RKO (cell line): Measurements from ENCODE around the gene NELFCD.
"Not testable (repeated sequence)": the region's sequence is repeated elsewhere in the genome, so short reads cannot be mapped to it uniquely, and the experiment has no call there.

Experiments
- DNase-seq: peaks from one replicate; pipeline ENCODE4 v3.0.0-alpha.2; 2016; ENCODE audit warnings: low spot score

Gene NELFCD

DNA sequence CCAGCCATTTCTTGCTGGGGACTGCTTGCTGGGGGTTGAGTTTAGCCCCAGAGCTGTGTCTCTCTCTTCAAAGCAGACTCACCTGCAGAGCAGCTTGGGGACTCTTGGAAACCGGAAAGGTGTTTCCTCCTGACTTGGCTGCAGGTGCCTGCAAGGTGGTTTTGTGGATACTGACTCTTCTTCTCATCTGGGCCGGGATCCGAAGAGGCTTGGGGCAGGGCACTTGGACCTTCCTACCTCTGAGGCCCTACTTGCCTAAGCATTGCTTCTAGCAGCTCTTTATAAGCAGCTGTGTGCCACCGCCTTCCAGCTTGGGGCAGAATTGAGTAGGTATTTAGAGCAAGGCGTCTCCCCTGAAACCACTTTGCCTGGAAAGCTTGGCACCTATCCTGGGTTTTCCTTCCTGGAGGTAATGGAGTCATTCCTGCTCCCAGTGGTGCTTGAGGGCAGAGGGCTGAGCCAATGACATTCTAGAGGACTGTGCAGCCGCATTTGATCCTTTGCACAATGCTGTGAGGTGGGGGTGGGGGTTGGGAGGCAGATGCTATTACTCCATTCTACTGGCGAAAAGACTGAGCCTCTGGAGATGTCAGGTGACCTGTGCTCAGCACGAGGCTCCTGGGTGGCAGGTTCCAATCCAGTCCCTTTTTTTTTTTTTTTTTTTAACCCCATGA lies 29.4 kb downstream of the NELFCD start:
- no peak for DNase-seq

DNA sequence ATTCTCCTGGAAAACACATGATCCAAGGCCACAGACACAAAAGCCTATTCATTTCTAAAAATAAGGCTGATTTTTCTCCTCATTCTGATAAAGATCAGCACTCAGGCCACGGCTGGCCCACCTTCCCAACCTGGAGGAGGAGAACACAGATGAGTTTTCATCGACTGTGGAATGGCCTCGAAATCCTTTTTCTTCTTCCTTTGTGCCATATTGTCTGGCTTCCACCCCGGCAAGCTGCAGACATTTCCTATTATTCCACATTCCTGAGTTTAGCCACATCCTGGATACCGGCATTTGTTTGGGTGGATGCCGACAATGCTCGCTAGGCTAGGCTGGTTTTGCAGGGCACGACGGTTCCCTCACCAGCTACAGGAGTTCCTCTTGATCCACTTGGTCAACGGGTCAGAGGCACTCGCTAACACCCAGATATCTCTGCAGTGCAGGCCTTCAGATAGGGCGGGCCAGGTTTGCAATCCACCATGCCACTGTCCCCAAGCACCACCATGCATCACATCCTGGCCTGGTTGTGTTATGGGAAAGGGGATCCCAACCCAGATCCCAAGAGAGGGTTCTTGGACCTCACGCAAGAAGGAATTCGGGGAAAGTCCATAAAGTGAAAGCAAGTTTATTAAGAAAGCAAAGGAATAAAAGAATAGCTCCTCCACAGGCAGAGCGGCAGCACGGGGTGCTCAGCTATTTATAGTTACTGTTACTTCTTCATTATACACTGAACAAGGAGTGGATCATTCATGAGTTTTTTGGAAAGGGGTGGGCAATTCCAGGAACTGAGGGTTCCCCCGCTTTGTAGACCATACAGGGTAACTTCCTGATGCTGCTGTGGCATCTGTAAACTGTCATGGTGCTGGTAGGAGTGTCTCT lies 30.2 kb downstream of the NELFCD start:
- no peak for DNase-seq

DNA sequence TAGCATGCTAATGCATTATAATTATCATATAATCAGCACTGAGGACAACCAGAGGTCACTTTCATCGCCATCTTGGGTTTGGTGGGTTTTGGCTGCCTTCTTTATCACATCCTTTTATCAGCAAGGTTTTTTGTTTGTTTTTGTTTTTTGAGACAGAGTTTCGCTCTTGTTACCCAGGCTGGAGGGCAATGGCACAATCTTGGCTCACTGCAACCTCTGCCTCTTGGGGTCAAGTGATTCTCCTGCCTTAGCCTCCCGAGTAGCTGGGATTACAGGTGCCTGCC lies 30.8 kb downstream of the NELFCD start:
- not testable (repeated sequence) for DNase-seq

DNA sequence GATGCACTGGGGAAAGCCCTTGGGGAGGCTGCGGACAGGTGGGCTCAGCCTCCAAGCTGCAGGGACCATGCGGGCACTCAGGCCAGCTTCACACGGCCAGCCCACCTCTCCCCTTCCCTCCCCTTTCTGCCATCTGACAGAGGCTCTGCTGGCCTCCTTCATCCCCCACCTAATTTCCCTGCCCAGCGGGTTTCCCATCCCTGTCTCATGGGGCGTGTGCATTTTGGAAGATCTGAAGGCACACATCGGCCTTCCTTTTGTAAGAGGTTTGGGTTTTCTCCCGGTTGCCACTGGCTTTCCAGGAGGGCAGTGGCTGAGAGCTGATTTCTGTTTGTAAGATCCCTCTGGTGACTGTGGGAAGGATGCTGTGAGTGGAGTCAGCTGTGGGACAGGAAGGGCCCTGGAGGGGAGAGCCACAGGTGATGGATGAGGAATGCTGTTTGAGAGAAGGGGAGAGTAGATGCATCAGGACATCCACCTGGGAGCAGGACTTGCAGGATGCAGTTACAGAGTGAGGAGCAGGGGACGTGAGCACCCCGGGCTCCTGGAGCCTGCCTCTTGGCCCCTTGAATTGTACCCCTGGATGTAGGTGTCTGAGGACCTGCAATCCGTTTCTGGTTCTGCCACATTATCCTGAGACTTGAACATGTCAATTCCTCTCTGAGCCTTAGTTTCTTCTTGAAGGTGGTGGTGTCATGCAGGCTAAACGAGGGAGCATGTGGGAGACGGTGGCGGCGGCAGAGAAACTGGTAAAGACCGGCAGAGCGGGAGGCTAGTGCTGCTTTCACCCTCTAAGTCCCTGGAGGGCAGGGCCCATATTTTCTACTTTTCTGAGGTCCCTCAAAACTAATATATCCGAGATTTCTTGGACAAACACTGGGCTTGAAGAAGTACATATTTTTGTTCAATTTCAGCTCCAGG lies 32.2 kb downstream of the NELFCD start:
- no peak for DNase-seq

DNA sequence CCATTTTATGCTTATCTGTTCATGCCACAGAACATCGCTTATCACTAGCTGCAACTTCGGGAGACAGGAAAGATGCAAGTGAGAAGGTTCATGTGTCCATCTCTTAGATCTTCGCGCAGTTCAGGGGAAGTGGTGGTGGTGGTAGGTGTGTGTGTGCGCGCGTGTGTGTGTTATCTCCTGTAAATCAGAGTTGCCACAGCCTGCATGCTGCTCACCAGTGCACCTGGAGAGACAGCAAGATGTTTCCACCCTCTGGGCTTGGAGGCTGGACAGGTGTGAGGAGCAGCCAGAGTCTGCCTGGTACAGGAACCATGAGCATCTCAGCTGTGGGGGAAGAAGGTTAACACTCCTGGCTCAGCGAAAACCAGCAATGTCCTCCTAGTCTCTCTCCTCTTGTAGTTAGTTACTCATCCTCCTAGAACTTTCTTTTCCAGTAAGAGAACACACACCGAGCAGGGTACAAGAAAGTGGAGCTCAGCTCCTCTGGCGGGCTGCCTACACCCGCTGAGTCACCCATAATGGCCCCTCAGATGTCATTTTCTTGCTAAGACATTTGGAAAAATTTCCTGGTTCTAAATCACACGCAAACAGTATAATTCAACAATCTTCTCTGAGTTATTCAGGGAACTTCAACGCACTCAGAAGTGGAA lies 33.0 kb downstream of the NELFCD start:
- DNase-seq: no peak

DNA sequence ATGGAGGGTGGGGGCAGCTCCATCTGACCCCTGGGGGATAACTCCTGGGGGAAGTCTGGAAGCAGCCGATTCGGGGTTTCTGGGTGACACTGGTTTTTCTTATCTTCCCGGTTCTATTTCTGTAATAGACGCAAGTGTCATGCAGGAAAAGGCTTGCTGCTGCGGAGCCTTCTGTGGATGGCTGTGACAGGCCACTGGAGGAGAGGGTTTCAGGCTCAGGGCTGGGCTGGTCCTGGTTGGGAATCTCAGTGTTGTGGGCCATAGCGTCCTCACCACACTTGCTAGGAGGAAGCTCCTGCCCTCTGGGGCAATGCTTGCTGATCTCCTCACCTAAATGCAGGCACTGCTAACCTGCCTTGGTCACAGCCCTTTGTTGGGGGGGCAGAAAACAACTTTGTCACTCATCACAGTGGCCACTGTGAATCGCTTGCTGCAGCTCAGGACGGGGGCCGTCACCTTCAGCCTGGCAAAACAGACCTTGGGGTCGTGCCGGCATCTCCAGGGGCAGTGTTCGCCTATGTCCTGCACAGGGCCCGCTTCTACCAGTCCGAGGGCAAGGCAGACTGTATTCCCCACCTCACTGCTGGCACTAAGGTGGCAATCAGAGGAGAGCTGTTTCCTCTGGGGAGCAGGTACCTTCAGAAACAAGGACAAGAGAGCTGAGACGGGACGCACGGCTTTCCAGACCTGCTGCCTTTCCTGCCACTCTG lies 33.8 kb downstream of the NELFCD start:
- DNase-seq: no peak

DNA sequence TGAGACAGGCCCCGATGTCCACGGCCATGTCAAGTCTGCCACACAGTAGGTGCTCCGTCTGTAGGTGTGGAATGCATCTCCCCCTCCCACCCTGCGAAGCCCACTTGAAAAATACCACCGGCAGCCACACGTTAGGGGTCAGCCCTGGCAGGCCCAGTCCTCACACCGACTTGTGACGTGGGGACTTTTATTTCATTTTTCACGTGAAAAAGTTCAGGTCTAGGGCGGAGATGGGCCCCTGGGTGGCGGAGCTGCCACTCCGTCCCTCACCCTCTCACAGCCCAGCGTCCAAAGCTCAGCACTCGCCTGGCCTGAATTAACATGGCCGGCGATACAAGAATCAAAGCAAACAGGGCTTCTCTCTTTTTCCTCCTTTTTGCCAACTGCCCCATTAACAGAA lies 34.4 kb downstream of the NELFCD start:
- no peak for DNase-seq

DNA sequence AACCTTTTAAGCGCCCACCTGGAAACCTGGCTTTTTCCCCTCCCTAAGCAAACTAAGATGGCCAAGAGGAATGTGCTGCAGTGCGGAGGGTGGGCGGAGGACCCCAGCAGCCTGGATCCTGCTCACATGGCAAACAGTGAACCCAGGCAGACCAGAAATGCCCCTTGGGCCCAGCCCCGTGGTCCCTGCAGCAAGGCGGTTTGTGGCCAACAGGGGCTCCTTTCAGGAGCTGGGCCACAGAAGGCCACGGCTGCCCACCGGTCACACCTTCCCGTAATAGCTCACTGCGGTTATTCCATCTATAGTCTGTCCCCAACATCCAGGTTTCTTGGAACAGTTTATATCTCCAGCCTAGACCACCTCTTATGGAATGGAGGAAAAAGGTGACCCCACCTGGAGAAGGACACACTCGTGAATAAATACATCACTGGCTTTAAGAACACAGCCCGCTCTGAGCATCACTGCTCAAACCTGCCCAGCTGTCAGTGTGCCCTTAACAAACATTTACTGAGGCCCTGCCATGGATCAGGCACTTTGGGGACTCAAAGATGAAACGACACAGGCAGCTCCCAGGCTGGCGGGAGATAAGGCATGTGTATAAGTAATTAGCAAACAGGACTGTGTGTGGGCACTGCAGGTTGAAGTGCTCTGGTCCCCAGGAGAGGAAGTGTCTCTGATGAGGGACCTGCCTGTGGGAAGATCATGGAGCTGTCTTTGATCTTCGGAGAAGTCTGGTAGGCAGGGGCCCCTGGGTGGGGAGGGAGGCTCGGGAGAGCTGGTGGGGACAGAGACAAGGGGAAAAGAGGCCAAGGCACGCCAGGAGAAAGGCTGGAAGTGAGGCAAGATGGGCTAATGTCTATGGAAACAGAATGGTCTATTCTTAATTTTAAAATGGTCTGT lies 35.0 kb downstream of the NELFCD start:
- no peak for DNase-seq

DNA sequence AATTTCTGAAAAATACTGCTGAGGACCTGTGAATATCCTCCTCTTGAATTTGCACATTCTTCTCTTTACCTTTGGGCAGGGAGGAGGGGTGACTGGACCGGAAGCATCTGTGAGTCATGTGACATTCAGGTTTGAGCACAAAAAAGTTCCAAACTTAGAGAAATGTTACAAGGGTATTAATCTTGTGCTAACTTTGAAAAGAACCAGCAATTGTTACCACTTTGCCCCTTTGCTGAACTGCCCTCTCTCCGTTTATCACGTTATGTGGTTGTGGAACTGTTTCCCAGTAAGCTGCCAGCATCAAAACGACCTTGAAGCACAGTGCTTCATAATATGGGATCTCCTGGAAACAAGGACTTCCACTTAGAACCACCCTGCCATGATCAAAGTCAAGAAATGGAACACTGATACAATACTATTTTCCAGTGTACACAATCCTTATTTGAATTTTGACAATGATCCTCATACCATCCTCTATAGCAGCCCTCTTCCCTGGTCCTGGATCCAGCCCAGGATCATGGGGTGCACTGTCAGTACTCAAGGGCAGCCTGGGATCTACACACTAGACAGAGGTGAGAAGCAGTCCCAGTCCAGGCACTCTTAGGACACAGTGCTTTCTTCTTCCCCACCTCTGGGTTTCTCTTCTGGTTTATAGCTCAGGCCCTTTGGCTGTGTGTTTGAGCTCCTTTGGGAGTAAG lies 35.9 kb downstream of the NELFCD start:
- DNase-seq: no peak

DNA sequence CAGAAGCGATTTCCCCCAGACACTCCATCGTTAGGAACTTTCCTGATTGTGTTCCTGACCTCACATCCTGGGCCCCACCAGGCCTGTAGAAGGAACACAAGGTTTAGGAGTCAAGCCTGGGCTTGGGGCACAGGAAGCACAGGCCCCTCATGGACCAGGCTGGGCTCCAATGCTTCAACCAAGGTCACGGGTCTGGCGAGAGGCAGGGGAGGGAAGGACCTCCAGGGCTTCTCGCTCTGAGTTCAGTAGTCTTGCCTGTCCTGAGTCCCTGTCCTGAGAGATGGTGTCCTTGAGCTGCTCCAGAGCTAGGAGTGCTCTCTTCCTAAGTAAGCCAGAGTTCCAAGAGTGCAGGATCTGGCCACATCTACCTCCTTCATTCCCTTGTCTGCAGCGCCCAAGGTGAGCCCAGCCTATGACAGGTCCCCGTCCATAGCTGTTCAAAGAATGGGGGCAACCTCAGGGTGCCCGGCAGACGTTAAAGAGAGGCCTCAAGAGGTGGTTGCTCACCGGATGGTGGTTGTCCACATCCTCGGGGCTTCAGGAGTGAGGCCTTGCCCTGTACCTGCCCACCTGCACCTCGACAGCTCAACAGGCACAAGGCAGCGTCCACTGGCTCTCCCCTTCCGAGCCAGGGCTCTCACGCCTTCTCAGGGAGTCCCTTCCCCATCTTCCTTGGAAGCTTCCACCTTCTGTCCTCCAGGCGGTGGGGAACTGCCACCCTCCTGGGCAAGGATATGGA lies 36.6 kb downstream of the NELFCD start:
- no peak for DNase-seq

DNA sequence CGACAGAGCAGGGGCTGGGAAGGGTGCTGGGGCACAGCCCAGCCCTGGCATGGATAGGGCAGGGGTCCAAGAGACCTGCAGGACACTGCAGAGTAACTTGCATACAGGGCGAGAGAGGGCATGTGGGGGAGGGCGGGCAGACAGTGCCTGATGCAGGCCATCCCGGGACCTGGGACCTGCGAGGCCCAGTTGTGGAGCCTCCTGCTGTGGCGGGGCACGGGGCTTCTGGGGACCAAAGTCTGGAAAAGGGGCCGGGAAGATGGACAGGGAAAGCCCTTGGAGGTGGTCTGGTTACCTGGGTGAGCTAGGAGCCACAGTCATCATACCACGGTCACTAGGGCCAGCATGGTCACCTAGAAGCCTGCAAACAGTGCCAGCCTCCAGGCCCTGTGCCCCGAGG lies 37.8 kb downstream of the NELFCD start:
- DNase-seq: no peak

DNA sequence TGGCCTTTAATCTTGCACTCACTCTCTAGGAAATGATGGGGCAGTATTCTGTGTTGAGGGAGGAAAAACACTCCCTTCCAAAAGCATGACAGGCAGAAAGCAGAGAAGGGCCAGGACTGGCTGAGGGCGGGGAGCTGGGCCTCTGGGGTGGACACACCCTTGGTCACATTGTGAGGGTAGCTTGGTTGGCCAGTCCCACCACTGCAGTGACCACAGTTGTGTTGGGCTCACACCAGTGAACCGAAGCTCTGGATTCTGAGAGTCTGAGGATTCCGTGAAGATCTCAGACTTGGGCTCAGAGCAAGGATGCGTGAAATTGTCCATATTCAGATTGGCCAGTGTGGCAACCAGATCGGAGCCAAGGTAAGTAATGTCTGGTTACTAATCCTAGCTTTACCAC lies 38.2 kb downstream of the NELFCD start, which contains the start of gene TUBB1:
Gene TUBB1, plus strand, starts transcription at position 213 of the 400 bp plus-strand sequence. Its CDS starts 94 bp downstream, at position 307.
- DNase-seq: no peak

DNA sequence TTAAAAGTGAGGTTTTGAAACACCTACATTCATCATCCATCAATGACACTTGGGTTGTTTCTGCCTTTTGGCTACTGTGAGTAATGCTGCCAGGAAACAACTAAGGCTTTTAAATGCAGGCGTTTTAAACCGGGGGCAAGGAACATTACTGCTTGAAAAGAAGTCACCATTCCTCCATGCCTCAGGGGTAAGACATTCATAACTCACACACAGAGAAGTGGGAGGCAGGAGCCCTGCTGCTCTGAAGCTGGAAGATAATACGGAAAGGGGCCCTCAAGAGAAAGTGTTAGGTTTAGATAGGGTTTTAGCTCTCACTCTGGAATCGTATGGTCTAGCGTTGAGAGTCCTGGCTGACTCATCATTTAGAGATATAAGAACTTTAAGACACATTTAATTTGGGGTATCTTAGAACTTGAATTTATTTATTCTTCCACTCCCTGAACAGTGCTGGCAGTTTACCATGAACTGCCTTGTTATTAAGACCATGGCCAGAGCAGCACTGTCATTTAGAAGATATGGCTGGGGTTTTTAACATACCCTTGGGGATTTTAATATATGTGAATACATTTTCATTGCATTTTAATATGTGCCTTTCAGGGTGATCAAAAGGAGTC lies 40.0 kb downstream of the NELFCD start:
- DNase-seq: peak; percentile 31

DNA sequence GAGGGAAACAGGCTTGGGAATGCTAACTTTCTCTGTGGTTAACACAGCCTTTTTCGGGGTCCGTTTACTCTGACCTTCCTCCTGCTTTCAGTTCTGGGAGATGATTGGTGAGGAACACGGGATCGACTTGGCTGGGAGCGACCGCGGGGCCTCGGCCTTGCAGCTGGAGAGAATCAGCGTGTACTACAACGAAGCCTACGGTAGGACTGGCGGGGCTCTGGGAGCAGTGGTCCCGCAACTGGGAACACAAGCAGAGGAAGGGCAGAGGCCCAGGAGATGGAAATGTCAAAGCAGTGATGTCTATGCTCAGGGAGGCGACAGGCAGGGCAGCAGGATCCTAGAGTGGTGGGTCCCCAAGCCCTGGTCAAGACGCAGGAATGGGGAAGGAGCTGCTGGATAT lies 41.7 kb downstream of the NELFCD start:
- no peak for DNase-seq

DNA sequence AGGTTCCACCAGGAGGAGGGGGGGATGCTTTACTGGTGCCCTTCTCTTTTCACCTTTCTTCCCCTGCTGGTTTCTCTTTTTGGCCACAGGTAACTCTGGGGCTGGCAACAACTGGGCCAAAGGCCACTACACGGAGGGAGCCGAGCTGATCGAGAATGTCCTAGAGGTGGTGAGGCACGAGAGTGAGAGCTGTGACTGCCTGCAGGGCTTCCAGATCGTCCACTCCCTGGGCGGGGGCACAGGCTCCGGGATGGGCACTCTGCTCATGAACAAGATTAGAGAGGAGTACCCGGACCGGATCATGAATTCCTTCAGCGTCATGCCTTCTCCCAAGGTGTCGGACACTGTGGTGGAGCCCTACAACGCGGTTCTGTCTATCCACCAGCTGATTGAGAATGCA lies 42.6 kb downstream of the NELFCD start:
- no peak for DNase-seq

DNA sequence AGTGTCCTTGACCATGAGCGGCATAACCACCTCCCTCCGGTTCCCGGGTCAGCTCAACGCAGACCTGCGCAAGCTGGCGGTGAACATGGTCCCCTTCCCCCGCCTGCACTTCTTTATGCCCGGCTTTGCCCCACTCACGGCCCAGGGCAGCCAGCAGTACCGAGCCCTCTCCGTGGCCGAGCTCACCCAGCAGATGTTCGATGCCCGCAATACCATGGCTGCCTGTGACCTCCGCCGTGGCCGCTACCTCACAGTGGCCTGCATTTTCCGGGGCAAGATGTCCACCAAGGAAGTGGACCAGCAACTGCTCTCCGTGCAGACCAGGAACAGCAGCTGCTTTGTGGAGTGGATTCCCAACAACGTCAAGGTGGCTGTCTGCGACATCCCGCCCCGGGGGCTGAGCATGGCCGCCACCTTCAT lies 43.1 kb downstream of the NELFCD start:
- DNase-seq: no peak

DNA sequence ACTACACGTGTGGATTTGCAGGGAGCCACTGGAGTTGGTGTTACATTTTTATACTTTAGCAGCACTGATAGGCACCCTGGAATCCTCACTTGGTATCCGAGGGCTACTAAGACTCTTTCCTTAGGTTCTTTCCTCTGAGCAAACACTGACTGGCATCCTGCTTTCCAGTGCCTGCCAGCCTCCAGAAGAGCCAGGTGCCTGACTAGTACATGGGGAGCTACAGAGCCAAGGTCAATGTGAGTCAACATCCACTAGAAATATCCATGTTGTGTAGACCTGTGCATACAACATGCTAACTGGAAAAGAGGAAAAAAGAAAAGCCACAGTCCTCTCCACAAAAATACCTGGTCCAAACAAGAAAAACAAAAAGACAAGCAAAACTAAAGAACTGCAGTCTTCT lies 44.0 kb downstream of the NELFCD start:
- no peak for DNase-seq

DNA sequence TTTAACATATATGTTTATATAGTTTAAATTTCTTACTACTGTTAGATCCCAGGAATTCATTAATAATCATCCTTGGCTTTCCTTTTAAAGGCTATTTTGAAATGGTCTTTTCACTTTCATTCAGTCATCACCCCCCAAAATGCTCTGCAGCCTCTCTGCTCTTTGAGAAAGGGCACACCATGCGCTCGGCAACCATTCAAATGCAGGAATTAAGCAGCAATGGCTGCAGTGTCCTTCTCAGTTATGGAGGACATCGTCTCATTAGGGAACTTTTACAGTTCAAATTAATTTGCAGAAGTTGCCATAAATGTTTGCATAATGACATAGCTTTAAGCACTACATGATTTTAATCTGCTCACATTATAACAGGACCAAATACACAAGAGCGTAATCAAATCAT lies 44.5 kb downstream of the NELFCD start:
- DNase-seq: no peak
